TTC549 (cell line): Measurements from ENCODE around the gene RIPPLY3.
A peak's percentile ranks its signal among the peaks of the same experiment; 100 is the strongest.

ENCODE experiments used
- FAIRE-seq: peaks from 2 replicates; lab custom pipeline; 2012; peaks lifted over from hg19 to GRCh38; lab: Jason Lieb, UNC

The RIPPLY3 gene

GRCh38 chr21:37006486-37007291, at the start of gene RIPPLY3:
RIPPLY3 (plus strand) TSS chr21:37006702; CDS start chr21:37006773, 71 bp downstream.
- no peak for FAIRE-seq

- FAIRE-seq, result no peak
Measured at GRCh38 chr21:36959020-36959835, 47.3 kb upstream of the RIPPLY3 start.

- no peak for FAIRE-seq
Measured at GRCh38 chr21:36960676-36961284, 45.7 kb upstream of the RIPPLY3 start.

- FAIRE-seq, result no peak
Measured at GRCh38 chr21:36962098-36962780, 44.3 kb upstream of the RIPPLY3 start.

- FAIRE-seq, result no peak
Measured at GRCh38 chr21:36964398-36964797, 42.1 kb upstream of the RIPPLY3 start.

- FAIRE-seq, result no peak
Measured at GRCh38 chr21:36964827-36965719, 41.4 kb upstream of the RIPPLY3 start.

- no peak for FAIRE-seq
Measured at GRCh38 chr21:36965720-36966065, 40.8 kb upstream of the RIPPLY3 start.

GRCh38 chr21:36966066-36966820, 40.3 kb upstream of the RIPPLY3 start, which contains the start of gene HLCS:
HLCS (minus strand) TSS chr21:36966669; CDS start chr21:36966638, 31 bp downstream.
- FAIRE-seq, result no peak

- FAIRE-seq, result no peak
Measured at GRCh38 chr21:36966821-36967768, 39.4 kb upstream of the RIPPLY3 start.

- FAIRE-seq, result no peak
Measured at GRCh38 chr21:36968414-36968813, 38.1 kb upstream of the RIPPLY3 start.

GRCh38 chr21:36968976-36969375, 37.5 kb upstream of the RIPPLY3 start:
- FAIRE-seq, result no peak

- no peak for FAIRE-seq
Measured at GRCh38 chr21:36973986-36974850, 32.3 kb upstream of the RIPPLY3 start.

- no peak for FAIRE-seq
Measured at GRCh38 chr21:36974851-36975192, 31.7 kb upstream of the RIPPLY3 start.

- FAIRE-seq, result no peak
Measured at GRCh38 chr21:36976228-36976861, 30.2 kb upstream of the RIPPLY3 start.

GRCh38 chr21:36976882-36977651, 29.4 kb upstream of the RIPPLY3 start:
- FAIRE-seq, result peak; percentile 78

GRCh38 chr21:36980280-36981048, 26.0 kb upstream of the RIPPLY3 start:
- FAIRE-seq, result no peak

- FAIRE-seq, result no peak
Measured at GRCh38 chr21:36981049-36981391, 25.5 kb upstream of the RIPPLY3 start.
